GM23338 (cell line): ENCODE results near the gene GK2. TPM values are rescaled to one million over a fixed set of nuclear protein-coding genes. Genes with fewer than 3 reads are reported as not detected.

Source experiments
- ATAC-seq: fragments of 200-7000 bp; cut with Tn5 transposase; 3 replicates; pipeline ENCODE4 v1.9.1; 2020
- DNase-seq: peaks from one replicate; pipeline ENCODE4 v3.0.0-alpha.2; 2015; ENCODE audit warnings: low spot score
- H2AFZ ChIP-seq: fragments of 200-600 bp; sonication (generic); 2 replicates; pipeline ENCODE4 v1.8.0; 2016; ENCODE audit warnings: antibody characterized with exemption, mild to moderate bottlenecking, moderate library complexity
- H3F3A ChIP-seq: fragments of 200-600 bp; sonication (generic); replicated peaks from 2 replicates; pipeline ENCODE4 v1.8.0; 2017; ENCODE audit warnings: antibody characterized with exemption, mixed run types, low read depth
- H3K27ac ChIP-seq: fragments of 200-600 bp; sonication (generic); 2 replicates; pipeline ENCODE4 v1.6.1; 2016; ENCODE audit warnings: low read depth
- H3K27me3 ChIP-seq: fragments of 200-600 bp; sonication (generic); 2 replicates; pipeline ENCODE4 v1.8.0; 2016; ENCODE audit warnings: mild to moderate bottlenecking, mixed run types, moderate library complexity; ENCODE audit not compliant: insufficient read depth
- H3K36me3 ChIP-seq: fragments of 200-600 bp; sonication (generic); 2 replicates; pipeline ENCODE4 v1.8.0; 2016; ENCODE audit warnings: mild to moderate bottlenecking; ENCODE audit not compliant: insufficient read depth
- H3K4me1 ChIP-seq: fragments of 200-600 bp; sonication (generic); 2 replicates; pipeline ENCODE4 v1.8.0; 2016; ENCODE audit warnings: mild to moderate bottlenecking, moderate library complexity; ENCODE audit not compliant: insufficient read depth
- H3K4me2 ChIP-seq: fragments of 200-600 bp; sonication (generic); 2 replicates; pipeline ENCODE4 v1.7.1; 2017; ENCODE audit warnings: mixed run types
- H3K4me3 ChIP-seq: fragments of 200-600 bp; sonication (generic); 2 replicates; pipeline ENCODE4 v1.6.1; 2016; ENCODE audit warnings: mixed run types
- H3K79me2 ChIP-seq: fragments of 200-600 bp; sonication (generic); replicated peaks from 2 replicates; pipeline ENCODE4 v1.8.0; 2017; ENCODE audit warnings: mild to moderate bottlenecking; ENCODE audit not compliant: insufficient read depth
- H3K9me2 ChIP-seq: fragments of 200-600 bp; sonication (generic); 2 replicates; pipeline ENCODE4 v1.8.0; 2017; ENCODE audit not compliant: insufficient read depth
- H4K20me1 ChIP-seq: fragments of 200-600 bp; sonication (generic); replicated peaks from 2 replicates; pipeline ENCODE4 v1.8.0; 2017; ENCODE audit warnings: mild to moderate bottlenecking; ENCODE audit not compliant: insufficient read depth
- H3K27ac Mint-ChIP-seq: 2 replicates; pipeline ENCODE4 v1.8.0; 2020; ENCODE audit warnings: inconsistent platforms, mild to moderate bottlenecking, moderate library complexity, mixed read lengths
- H3K27me3 Mint-ChIP-seq: 3 replicates; pipeline ENCODE4 v1.8.0; 2022; ENCODE audit warnings: low read depth, mild to moderate bottlenecking, moderate library complexity, mixed read lengths, inconsistent platforms; ENCODE audit not compliant: insufficient read depth, poor library complexity
- H3K36me3 Mint-ChIP-seq: 3 replicates; pipeline ENCODE4 v1.8.0; 2021; ENCODE audit warnings: low read depth, mild to moderate bottlenecking, inconsistent platforms, moderate library complexity, mixed read lengths
- H3K4me1 Mint-ChIP-seq: 3 replicates; pipeline ENCODE4 v1.8.0; 2020; ENCODE audit warnings: mild to moderate bottlenecking, inconsistent platforms, mixed read lengths
- H3K4me3 Mint-ChIP-seq: 3 replicates; pipeline ENCODE4 v1.8.0; 2021; ENCODE audit warnings: moderate library complexity, mild to moderate bottlenecking, inconsistent platforms, mixed read lengths
- H3K9me3 Mint-ChIP-seq: 3 replicates; pipeline ENCODE4 v1.8.0; 2020; ENCODE audit warnings: moderate library complexity, mild to moderate bottlenecking, inconsistent platforms, mixed read lengths
- EZH2 ChIP-seq: fragments of 200-600 bp; sonication (generic); IDR thresholded peaks from one replicate; pipeline ENCODE4 v1.8.0; 2017; ENCODE audit warnings: antibody characterized with exemption, mild to moderate bottlenecking, low read depth; ENCODE audit not compliant: unreplicated experiment
- EZH2phosphoT487 ChIP-seq: fragments of 200-600 bp; sonication (generic); IDR thresholded peaks from one replicate; pipeline ENCODE4 v1.8.1; 2018; ENCODE audit warnings: antibody characterized with exemption; ENCODE audit not compliant: unreplicated experiment
- JUNB ChIP-seq: IDR thresholded peaks from one replicate; pipeline ENCODE4 v1.6.1; 2016; ENCODE audit warnings: antibody characterized with exemption; ENCODE audit not compliant: unreplicated experiment
- NANOG ChIP-seq: IDR thresholded peaks from 2 replicates; pipeline ENCODE4 v1.6.1; 2016; ENCODE audit warnings: antibody characterized with exemption, borderline replicate concordance
- STAT1 ChIP-seq: IDR thresholded peaks from one replicate; pipeline ENCODE4 v1.6.1; 2016; ENCODE audit warnings: antibody characterized with exemption; ENCODE audit not compliant: unreplicated experiment
- ZNF114 ChIP-seq: fragments of 250-450 bp; sonication (Bioruptor Pico); IDR thresholded peaks from 2 replicates; pipeline ENCODE4 v1.5.0; 2020; ENCODE audit warnings: mild to moderate bottlenecking, moderate library complexity
- polyA plus RNA-seq: library from polyadenylated mRNA; unstranded; fragments of >200 nt; fragmentation: Nextera tagmentation; extraction: Ambion mirVana; gene quantifications from 2 replicates; pipeline ENCODE4 v1.2.1, GENCODE V29; 2016
- total RNA-seq: library from RNA; depleted of rRNA; stranded (reverse); fragments of >200 nt; shearing (Covaris generic); gene quantifications from 2 replicates; pipeline ENCODE4 v1.2.3, GENCODE V29; 2014
- TF ChIP-seq, protein P1 (sequence below), 2 experiments: fragments of 200-600 bp in 1 of 2; sonication (generic) in 1 of 2; conservative IDR thresholded peaks; 2 replicates each; pipeline versions ENCODE4 v1.5.1 to v1.6.1; 2016 to 2017; ENCODE audit warnings: antibody characterized with exemption in 2 of 2, low read depth in 2 of 2, mild to moderate bottlenecking in 2 of 2, moderate library complexity in 1 of 2
- TF ChIP-seq, protein P2 (sequence below): fragments of 250-450 bp; sonication (Bioruptor Pico); IDR thresholded peaks from 2 replicates; pipeline ENCODE4 v1.5.0; 2020; ENCODE audit warnings: mild to moderate bottlenecking, moderate library complexity
- TF ChIP-seq, protein P3 (sequence below): IDR thresholded peaks from 2 replicates; pipeline ENCODE4 v1.6.1; 2016; ENCODE audit warnings: antibody characterized with exemption
- TF ChIP-seq, protein P4 (sequence below): IDR thresholded peaks from one replicate; pipeline ENCODE4 v1.6.1; 2018; ENCODE audit warnings: antibody characterized with exemption; ENCODE audit not compliant: unreplicated experiment

Gene GK2
- total and polyA plus RNA-seq, 2 experiments from 2014 or later: not detected

DNA sequence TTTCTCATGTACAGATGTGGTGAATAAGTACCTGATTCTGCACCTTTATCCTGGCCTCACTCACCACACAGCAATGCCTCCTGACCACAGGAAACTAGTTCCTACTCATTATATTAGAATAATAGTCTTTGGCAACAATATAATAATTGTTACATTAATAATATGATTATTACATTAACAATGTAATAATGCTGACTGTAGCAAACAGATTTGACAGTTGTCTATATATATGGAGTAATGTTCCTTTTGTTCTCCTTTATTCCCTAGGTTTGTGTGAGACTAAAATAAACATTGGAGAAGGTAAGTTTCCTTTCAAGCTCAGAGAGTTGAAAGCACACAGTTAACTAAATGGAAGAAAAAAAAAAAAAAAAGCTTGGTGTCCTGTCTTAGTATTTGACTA lies 41.6 kb downstream of the GK2 start (continued):
- TF ChIP-seq, protein P1, sequence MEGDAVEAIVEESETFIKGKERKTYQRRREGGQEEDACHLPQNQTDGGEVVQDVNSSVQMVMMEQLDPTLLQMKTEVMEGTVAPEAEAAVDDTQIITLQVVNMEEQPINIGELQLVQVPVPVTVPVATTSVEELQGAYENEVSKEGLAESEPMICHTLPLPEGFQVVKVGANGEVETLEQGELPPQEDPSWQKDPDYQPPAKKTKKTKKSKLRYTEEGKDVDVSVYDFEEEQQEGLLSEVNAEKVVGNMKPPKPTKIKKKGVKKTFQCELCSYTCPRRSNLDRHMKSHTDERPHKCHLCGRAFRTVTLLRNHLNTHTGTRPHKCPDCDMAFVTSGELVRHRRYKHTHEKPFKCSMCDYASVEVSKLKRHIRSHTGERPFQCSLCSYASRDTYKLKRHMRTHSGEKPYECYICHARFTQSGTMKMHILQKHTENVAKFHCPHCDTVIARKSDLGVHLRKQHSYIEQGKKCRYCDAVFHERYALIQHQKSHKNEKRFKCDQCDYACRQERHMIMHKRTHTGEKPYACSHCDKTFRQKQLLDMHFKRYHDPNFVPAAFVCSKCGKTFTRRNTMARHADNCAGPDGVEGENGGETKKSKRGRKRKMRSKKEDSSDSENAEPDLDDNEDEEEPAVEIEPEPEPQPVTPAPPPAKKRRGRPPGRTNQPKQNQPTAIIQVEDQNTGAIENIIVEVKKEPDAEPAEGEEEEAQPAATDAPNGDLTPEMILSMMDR (conservative IDR thresholded peaks at IDR 0.05; ENCODE audit: low read depth in 2 of 2): no peak
- TF ChIP-seq ZNF114 (CRISPR knock-in tag) (no peak), EZH2phosphoT487 (no peak)

DNA sequence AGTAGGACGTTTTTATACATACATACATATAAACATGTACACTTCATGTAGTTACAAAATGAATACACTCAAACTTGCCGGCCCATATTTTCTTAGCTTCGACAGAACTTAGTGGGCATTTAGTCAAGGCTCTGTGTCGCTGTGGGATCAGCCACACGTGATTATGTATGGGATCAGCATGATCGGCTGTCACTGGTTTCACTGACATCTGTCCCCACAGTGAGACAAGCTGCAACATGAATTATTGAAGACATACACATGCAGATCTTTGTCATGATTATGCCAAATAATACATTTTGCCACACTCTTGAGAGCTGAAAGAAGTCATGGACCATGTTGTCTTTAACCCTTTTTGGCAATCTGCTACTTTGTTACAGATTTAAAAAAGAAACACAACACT lies 44.0 kb downstream of the GK2 start:
- Histone ChIP-seq H3K36me3 (no peaks in the 10 kb centered on the region), H3K79me2 (no peaks in the 10 kb centered on the region), H2AFZ (no peak overlapping the region), H3K4me1 (no peaks in the 10 kb centered on the region), H3K4me3 (no peak overlapping the region), H3F3A (no peaks in the 10 kb centered on the region), H3K9me2 (no peaks in the 10 kb centered on the region), H4K20me1 (no peaks in the 10 kb centered on the region), H3K27ac (no peak overlapping the region), H3K4me2 (no peak overlapping the region), H3K27me3 (no peaks in the 10 kb centered on the region)
- Mint-ChIP-seq H3K4me3 (no peak overlapping the region), H3K4me1 (no peaks in the 10 kb centered on the region; the same call in 2 of the 3 replicates), H3K36me3 (no peaks in the 10 kb centered on the region), H3K9me3 (no peaks in the 10 kb centered on the region), H3K27me3 (no peaks in the 10 kb centered on the region), H3K27ac (no peak overlapping the region)
- ATAC-seq: no peak
- no peak for DNase-seq
- no peak for TF ChIP-seq EZH2phosphoT487
- TF ChIP-seq, protein P2, sequence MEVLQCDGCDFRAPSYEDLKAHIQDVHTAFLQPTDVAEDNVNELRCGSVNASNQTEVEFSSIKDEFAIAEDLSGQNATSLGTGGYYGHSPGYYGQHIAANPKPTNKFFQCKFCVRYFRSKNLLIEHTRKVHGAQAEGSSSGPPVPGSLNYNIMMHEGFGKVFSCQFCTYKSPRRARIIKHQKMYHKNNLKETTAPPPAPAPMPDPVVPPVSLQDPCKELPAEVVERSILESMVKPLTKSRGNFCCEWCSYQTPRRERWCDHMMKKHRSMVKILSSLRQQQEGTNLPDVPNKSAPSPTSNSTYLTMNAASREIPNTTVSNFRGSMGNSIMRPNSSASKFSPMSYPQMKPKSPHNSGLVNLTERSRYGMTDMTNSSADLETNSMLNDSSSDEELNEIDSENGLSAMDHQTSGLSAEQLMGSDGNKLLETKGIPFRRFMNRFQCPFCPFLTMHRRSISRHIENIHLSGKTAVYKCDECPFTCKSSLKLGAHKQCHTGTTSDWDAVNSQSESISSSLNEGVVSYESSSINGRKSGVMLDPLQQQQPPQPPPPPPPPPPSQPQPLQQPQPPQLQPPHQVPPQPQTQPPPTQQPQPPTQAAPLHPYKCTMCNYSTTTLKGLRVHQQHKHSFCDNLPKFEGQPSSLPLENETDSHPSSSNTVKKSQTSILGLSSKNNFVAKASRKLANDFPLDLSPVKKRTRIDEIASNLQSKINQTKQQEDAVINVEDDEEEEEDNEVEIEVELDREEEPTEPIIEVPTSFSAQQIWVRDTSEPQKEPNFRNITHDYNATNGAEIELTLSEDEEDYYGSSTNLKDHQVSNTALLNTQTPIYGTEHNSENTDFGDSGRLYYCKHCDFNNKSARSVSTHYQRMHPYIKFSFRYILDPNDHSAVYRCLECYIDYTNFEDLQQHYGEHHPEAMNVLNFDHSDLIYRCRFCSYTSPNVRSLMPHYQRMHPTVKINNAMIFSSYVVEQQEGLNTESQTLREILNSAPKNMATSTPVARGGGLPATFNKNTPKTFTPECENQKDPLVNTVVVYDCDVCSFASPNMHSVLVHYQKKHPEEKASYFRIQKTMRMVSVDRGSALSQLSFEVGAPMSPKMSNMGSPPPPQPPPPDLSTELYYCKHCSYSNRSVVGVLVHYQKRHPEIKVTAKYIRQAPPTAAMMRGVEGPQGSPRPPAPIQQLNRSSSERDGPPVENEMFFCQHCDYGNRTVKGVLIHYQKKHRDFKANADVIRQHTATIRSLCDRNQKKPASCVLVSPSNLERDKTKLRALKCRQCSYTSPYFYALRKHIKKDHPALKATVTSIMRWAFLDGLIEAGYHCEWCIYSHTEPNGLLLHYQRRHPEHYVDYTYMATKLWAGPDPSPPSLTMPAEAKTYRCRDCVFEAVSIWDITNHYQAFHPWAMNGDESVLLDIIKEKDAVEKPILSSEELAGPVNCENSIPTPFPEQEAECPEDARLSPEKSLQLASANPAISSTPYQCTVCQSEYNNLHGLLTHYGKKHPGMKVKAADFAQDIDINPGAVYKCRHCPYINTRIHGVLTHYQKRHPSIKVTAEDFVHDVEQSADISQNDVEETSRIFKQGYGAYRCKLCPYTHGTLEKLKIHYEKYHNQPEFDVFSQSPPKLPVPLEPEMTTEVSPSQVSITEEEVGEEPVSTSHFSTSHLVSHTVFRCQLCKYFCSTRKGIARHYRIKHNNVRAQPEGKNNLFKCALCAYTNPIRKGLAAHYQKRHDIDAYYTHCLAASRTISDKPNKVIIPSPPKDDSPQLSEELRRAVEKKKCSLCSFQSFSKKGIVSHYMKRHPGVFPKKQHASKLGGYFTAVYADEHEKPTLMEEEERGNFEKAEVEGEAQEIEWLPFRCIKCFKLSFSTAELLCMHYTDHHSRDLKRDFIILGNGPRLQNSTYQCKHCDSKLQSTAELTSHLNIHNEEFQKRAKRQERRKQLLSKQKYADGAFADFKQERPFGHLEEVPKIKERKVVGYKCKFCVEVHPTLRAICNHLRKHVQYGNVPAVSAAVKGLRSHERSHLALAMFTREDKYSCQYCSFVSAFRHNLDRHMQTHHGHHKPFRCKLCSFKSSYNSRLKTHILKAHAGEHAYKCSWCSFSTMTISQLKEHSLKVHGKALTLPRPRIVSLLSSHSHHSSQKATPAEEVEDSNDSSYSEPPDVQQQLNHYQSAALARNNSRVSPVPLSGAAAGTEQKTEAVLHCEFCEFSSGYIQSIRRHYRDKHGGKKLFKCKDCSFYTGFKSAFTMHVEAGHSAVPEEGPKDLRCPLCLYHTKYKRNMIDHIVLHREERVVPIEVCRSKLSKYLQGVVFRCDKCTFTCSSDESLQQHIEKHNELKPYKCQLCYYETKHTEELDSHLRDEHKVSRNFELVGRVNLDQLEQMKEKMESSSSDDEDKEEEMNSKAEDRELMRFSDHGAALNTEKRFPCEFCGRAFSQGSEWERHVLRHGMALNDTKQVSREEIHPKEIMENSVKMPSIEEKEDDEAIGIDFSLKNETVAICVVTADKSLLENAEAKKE (CRISPR knock-in tag): no peak
- TF ChIP-seq, protein P3, sequence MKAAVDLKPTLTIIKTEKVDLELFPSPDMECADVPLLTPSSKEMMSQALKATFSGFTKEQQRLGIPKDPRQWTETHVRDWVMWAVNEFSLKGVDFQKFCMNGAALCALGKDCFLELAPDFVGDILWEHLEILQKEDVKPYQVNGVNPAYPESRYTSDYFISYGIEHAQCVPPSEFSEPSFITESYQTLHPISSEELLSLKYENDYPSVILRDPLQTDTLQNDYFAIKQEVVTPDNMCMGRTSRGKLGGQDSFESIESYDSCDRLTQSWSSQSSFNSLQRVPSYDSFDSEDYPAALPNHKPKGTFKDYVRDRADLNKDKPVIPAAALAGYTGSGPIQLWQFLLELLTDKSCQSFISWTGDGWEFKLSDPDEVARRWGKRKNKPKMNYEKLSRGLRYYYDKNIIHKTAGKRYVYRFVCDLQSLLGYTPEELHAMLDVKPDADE: no peak
- TF ChIP-seq, protein P4, sequence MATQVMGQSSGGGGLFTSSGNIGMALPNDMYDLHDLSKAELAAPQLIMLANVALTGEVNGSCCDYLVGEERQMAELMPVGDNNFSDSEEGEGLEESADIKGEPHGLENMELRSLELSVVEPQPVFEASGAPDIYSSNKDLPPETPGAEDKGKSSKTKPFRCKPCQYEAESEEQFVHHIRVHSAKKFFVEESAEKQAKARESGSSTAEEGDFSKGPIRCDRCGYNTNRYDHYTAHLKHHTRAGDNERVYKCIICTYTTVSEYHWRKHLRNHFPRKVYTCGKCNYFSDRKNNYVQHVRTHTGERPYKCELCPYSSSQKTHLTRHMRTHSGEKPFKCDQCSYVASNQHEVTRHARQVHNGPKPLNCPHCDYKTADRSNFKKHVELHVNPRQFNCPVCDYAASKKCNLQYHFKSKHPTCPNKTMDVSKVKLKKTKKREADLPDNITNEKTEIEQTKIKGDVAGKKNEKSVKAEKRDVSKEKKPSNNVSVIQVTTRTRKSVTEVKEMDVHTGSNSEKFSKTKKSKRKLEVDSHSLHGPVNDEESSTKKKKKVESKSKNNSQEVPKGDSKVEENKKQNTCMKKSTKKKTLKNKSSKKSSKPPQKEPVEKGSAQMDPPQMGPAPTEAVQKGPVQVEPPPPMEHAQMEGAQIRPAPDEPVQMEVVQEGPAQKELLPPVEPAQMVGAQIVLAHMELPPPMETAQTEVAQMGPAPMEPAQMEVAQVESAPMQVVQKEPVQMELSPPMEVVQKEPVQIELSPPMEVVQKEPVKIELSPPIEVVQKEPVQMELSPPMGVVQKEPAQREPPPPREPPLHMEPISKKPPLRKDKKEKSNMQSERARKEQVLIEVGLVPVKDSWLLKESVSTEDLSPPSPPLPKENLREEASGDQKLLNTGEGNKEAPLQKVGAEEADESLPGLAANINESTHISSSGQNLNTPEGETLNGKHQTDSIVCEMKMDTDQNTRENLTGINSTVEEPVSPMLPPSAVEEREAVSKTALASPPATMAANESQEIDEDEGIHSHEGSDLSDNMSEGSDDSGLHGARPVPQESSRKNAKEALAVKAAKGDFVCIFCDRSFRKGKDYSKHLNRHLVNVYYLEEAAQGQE: no peak
- no peak for TF ChIP-seq JUNB
- no peak for TF ChIP-seq STAT1
- TF ChIP-seq NANOG: no peak
- no peak for TF ChIP-seq ZNF114 (CRISPR knock-in tag)
- no peak for TF ChIP-seq EZH2
- TF ChIP-seq, protein P1 (conservative IDR thresholded peaks at IDR 0.05; ENCODE audit: low read depth in 2 of 2): no peak
